GM18858 (cell line): ENCODE measurements around the gene TOP1.

Experiments used
- ATAC-seq: cut with Tn5 transposase; IDR thresholded peaks from one replicate; pipeline ENCODE4 v1.9.1; 2021; ENCODE audit not compliant: unreplicated experiment

TOP1 gene

GRCh38 chr20:41028359-41029149 lies at the start of gene TOP1:
TSS of gene TOP1 (plus strand) at chr20:41028822. CDS start at chr20:41029068, 246 bp downstream.
- peak; percentile 83 for ATAC-seq

DNA sequence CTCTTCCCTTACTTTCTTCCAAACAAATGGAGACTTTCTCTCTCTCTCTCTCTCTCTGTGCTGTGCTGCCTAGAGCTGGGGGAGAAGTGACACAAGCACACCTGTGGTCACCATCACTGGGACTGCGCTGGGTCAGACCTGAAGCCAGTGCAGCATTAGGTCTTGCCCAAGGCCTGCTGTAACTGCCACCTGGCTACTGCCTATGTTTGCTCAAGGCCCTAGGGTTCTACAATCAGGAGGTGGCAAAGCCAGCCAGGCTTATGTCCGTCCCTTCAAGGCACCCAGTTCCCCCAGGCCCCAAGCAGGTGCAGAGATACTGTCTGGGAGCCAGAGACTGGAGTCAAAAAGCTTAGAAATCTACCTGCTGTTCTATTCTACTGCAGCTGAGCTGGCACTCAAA lies 49.4 kb upstream of the TOP1 start:
- ATAC-seq = no peak

DNA sequence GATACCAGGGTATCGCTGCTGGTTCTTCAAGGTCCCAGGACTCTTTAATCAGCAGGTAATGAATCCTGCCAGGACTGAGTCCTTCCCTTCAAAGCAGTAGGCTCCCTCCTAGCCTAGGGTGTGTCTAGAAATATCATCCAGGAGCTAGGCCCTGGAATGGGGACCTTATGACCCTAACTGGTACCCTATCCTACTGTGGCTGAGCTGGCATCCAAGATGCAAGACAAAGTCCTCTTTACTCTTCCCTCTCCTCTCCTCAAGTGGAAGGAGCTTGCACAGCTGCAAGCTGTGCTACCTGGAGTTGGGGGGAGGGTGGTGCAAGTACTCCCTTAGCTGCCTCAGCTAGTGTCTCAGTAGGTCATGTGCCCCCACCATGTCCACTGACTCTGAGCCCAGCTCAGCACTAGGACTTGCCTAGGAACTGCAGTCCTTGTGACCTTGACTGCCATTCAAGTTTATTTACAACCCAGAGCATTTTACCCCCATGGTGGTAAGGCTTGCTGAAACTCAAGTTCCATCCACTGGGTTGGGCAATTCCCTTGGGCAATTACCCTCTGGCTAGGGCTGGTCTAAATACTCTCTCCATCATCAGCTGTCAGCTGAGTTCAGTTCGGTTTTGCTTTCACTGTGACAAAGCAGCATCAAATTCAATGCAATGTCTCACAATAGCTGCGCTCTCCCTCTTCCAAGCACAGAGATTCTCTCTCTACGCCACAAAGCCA lies 48.4 kb upstream of the TOP1 start:
- peak; percentile 63 for ATAC-seq

- ATAC-seq = no peak
Observed at GRCh38 chr20:40980828-40981310, 47.8 kb upstream of the TOP1 start.

DNA sequence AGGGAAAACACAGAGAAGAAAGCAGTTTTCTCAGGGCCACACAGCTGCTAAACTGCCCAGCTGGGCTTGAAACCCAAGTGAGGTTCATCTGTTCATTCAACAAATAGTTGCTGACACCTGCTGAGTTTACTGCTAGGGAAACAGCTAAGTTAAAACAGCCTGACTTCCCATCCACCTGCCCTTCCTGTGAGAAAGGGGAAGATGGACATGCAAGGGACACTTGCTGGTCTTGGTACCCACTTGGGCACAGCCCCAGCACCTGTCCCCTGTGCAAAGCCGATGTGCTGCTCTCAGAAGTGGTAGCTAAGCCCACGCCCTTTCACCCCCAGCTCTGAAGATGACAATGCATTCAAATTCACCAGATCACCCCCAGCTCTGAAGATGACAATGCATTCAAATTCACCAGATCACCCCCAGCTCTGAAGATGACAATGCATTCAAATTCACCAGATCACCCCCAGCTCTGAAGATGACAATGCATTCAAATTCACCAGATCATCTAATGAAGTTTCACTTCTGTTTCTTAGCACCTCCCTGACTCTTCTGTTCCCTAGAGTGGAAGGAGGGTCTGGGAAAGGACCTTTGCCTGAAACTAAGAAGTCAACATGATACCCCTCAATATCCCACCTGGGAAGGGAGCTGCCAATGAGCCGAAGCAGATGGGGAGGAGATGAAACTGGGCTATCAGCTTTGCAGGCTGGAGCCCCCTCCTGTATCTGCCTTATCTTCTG lies 46.0 kb upstream of the TOP1 start:
- ATAC-seq = no peak

DNA sequence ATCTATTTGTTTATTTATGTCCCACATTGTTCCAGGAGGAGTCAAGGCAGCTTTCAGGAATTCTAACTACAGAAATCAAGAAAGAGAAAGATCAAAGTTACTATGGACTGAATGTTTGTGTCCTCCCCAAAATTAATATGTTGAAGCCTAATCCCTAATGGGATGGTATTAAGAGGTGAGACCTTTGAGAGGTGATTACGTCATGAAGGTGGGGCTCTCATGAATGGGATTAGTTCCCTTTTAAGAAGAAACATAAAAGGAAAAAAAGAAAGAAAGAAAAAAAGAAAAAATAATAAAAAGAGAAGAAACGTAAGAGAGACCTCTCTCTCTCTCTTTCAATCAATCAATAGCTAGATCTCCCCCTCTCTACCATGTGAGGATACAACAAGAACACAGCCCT lies 44.7 kb upstream of the TOP1 start:
- no peak for ATAC-seq

- no peak for ATAC-seq
Observed at GRCh38 chr20:40984496-40984895, 44.1 kb upstream of the TOP1 start.

DNA sequence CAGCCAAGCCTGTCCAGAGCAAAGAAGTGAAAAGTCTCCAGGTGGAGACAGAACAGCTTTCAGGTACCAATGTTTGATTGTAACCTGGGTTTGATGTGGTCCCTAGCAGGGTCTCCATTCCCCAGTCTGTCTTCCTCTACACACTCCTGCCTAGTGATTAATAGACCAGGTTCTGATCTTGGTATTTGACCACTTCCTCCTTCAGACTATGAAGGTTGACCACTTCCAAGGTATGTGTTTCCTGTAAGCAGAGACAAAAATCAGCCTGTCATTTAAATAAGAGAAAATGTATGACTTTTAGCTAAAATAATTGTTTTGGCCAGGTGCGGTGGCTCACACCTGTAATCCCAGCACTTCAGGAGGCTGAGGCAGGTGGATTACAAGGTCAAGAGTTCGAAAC lies 41.8 kb upstream of the TOP1 start:
- no peak for ATAC-seq

GRCh38 chr20:40990542-40991120 lies 38.0 kb upstream of the TOP1 start:
- peak; percentile 37 for ATAC-seq

- ATAC-seq = peak; percentile 85
Observed at GRCh38 chr20:40991181-40991889, 37.3 kb upstream of the TOP1 start.

DNA sequence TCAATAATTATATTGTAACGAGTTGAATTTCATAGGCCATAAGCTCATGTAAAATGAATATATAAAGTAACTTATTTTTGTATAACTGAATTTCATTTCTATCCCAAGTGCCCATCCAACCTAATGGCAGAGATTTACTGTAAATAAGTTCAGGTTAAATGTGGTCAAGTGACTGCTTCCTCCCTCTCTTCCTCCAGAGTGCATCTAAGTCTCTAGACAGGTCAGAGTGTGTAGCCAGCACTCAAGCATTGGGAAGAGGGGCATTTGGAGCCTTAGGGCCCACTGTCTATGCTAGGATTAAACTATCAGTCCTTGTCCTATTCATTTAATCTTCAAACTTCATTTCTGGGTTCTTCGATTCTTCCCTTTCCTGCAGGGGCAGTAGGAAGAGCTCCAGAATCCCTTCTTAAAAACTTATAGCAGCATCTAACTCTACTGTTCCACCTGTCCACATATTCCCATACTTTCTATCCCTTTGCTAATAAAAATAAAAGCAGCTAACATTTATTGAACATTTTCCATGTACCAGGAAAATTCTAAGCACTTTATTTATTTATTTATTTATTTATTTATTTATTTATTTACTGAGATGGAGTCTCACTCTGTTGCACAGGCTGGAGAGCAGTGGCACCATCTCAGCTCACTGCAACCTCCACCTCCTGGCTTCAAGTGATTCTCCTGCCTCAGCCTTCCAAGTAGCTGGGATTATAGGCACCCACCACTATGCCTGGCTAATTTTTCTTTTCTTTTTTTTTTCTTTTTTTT lies 36.1 kb upstream of the TOP1 start:
- ATAC-seq = no peak

DNA sequence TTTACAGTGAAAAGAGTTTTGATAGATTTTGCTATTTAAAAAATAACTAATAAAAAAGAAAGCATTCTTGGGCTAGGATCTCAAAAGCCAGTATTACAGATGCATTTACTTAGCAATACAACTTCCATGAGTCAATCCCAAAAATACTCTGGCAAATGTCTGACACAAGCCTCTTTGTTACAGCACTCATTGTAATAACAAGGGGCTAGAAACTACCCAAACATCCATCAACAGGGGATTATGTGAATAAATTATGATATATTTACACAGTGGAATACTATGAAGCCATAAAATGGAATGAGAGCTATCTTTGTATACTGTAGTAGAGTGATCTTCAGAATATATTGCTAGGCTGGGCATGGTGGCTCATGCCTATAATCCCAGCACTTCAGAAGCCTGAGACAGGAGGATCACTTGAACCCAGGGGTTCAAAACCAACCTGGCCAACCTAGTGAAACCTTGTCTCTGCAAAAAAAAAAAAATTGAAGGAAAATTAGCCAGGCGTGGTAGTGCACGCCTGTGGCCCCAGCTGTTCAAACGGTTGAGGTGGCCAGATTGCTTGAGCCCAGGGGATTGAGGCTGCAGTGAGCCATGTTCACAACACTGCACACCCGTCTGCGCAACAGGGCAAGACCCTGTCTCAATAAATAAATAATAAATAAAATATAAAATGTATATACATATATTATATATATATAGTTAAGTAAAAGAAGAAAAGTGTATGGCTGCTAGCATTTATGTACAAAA lies 34.7 kb upstream of the TOP1 start:
- ATAC-seq = no peak

- ATAC-seq = no peak
Observed at GRCh38 chr20:40996326-40996725, 32.3 kb upstream of the TOP1 start.

- ATAC-seq = no peak
Observed at GRCh38 chr20:40997116-40997515, 31.5 kb upstream of the TOP1 start.

GRCh38 chr20:40999841-41000240 lies 28.8 kb upstream of the TOP1 start:
- no peak for ATAC-seq

GRCh38 chr20:41000628-41001027 lies 28.0 kb upstream of the TOP1 start:
- ATAC-seq = no peak

DNA sequence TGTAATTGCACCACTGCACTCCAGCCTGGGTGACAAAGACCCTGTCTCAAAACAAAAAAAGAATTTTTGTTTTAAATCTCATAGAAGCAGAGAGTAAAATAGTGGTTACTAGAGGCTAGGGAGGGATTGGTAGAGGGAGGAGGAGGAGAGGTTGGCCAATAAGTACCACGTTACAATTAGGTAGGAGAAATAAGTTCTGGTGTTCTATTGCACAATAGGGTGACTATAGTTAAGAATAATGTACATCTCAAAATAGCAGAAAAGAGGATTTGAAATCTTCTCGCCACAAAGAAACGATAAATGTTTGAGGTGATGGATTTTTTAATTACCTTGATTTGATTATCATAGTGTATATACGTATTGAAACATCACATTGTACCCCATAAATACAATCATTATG lies 27.1 kb upstream of the TOP1 start:
- no peak for ATAC-seq

- ATAC-seq = no peak
Observed at GRCh38 chr20:41002842-41003142, 25.8 kb upstream of the TOP1 start.

DNA sequence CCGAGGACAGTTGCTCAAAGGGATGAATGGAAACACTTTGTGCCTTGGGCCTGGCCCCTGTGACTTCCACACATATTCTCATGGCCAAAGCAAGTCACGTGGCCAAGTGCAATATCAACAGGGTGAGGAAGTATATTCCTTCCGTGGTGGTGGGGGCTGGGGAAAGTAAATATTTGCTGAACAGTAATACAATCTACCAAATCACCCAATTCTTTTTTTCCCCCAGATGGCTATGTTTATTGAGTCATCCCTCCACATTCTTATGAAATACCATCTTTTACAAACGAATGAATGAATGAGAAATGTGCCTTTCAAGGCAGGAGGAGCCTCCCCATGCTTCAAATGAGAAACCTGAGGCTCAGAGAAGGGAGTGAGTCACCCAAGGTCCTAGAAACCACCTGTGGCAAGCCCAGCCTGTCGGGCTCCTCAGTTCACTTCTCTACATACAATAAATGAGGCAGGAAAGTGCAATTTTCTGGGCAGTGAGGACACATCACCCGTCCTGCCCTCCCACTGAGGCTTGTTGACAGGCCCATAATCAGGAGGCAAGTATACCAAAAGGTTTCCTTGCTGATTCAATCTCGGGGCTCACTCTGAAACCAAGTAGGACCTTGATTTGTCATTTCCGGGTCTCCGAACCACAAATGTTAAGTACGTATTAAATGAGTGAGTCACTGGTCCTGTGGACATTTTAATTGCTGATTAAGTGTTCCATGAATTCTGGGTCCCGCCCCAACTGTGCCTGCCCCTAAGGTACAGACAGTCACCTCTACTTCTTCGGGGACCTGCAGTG lies 25.3 kb upstream of the TOP1 start:
- ATAC-seq = no peak
